NCI-H187 (cell line): ENCODE data around the gene LRRC45.
"Not testable (repeated sequence)": the region's sequence is repeated elsewhere in the genome, so short reads cannot be mapped to it uniquely, and the experiment has no call there.

Source experiments
- DNase-seq, 2 experiments: peaks; one replicate each; lab custom pipeline; 2025; lab: John Stamatoyannopoulos, UW

LRRC45 gene

DNA sequence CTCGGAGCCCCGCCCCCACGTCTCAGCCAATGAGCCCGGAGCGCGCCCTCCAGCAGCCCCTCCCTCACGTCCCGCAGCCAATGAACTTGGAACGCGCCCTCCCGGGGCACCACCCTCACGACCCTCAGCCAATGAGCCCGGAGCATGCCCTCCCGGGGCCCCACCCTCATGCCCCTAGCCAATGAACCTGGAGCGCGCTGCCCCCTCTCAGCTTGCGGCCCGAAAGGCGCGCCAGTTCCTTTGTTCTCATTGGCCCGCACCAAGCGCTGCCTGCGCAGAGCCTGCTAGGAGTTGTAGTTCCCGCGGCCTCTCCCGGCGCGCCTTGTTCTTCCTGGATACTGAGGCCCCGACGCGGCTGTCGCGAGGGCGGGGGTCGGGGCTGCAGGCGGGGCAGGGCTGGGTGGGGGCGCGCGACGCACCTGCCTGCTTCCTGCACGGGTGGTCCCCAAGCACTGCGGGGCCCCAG is at the start of gene LRRC45:
LRRC45 (plus strand) TSS at position 325 of the 466 bp plus-strand sequence. CDS start 339 bp downstream, outside the sequence.
- DNase-seq: peak; percentile 98 to 99

- DNase-seq: no peak
These were observed 49.7 kb upstream of the LRRC45 start for GRCh38 chr17:81973432-81973831.

GRCh38 chr17:81976332-81977210 is 46.5 kb upstream of the LRRC45 start:
- DNase-seq: peak; percentile 20 to 48

DNA sequence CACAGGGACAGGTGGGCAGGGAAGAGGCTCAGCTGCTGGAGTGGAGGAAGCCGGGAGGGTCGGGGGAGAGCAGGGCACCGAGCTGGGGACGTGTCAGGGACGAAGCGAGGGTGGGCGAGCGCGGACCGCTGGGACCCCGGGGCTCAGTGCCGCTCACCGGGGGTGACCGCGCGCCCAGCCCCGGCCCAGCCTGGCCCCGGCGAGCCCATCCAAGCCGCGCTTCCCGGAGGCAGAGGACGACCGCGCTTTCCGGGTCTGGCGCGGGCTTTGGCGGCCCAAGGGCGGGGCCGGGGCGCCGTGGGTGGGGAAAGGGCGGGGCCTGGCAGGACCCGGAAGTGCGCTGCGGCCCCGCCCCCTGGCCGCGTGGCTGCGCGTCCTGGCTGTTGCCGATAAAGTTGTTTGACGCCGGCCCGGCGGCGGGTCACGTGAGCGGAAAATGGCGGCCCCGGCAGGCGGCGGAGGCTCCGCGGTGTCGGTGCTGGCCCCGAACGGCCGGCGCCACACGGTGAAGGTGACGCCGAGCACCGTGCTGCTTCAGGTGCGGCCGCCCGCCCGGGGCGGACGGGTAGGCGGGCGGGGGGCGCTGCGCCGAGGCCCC is 45.8 kb upstream of the LRRC45 start, which contains the start of gene ASPSCR1:
ASPSCR1 (plus strand) TSS at position 419 of the 598 bp plus-strand sequence; CDS start at position 437, 18 bp downstream.
- peak; percentile 80 to 81 for DNase-seq

DNA sequence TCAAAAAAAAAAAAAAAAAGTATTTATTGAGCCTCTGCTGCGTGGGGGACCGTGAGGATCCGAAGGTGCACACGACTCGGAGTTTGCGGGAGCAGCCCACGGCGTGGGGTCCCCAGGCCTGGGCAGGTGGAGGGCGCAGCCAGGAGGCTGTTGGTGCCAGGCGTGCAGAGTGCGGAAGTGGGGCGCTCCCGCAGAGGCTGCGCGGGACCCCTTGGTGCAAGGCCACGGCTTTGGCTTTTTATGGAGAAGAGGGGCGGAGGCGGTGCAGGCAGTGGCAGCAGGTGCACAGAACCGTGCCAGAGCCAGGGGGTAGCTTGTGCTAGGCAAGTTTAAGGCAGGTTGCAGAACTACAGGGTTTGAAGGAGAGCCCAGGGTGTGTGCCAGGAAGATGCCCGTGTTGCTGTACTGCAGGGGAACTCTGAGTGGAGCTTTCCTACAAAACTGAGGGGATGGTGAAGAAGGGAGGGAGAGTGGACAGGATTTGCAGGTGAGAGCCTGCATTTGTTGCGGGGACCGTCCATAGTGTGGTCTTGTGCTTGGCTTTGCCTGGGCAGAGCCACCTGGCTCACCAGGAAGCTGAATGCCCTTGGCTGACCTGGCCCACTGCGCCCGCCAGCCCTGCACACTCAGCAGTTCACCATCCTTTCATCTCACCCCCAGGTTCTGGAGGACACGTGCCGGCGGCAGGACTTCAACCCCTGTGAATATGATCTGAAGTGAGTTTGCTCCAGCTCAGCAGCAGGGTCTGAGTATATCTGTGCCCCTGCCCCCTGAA is 44.4 kb upstream of the LRRC45 start:
- no peak for DNase-seq

DNA sequence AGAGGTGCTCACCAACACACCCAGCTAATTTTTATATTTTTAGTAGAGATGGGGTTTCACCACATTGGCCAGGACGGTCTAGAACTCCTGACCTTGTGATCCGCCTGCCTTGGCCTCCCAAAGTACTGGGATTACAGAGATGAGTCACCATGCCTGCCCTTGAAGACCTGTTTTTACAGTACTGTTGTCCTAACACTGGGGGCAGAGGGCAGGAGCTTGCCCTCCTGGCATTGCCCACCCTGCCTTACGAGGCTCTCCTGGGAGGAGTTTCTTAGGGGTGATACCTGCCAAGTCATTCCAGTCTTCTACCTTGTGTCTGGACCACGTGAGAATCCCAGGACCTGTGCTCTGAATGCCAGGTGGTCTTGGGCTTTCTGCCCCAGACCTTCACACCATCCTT is 43.0 kb upstream of the LRRC45 start:
- no peak for DNase-seq

DNA sequence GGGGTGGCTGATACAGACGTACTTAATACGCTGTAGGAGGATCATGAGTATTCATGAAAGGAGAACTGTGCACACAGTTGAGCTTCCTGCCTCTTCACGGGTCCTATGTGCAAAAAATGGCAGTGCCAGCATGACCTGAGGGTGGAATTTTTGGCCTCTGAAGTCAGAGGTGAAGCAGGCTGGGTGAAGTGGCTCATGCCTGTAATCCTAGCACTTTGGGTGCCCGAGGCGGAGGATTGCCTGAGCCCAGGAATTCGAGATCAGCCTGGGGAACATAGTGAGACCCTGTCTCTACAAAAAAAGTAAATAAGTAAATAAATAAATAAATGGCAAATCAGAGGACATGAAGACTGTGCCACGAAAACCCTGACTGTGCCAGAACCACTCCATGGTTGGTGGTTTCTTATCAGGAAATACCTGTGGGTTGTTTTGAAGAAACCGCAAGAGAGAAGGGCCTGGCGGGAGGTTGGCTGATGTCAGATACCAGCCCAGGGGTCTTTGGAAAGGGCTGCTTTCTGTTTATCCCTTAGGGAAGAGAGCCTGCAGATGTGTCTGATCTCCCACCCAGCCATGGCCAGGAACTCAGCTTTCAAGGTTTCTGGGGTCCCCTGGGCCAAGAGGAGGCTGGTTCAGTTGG is 42.3 kb upstream of the LRRC45 start:
- DNase-seq: no peak

GRCh38 chr17:81981511-81981910 is 41.6 kb upstream of the LRRC45 start:
- not testable (repeated sequence) for DNase-seq

GRCh38 chr17:81983011-81983638 is 40.0 kb upstream of the LRRC45 start:
- no peak for DNase-seq

- DNase-seq: no peak
These were observed 39.3 kb upstream of the LRRC45 start for GRCh38 chr17:81983639-81984373.

GRCh38 chr17:81984773-81985410 is 38.2 kb upstream of the LRRC45 start:
- no peak for DNase-seq

DNA sequence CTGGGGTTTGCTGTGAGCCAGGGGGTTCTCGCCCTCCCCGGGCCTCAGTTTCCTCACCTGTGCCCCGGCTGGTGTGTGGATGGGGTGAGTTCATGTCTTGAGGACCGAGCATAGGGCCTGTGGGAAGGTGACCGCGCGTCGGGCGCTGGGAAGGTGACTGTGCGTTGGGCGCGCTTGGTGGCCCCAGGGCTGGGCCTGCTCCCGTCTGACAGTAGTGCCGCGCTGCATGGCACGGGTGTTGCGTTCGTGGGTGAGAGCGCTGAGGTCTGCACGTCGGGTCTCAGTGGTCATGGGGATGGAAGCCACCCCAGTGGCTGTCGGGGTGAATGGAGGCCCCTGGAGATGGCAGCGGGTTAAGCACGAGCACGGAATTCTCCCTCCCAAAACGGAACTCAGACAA is 36.5 kb upstream of the LRRC45 start:
- DNase-seq: no peak

GRCh38 chr17:81987161-81987770 is 35.8 kb upstream of the LRRC45 start:
- no peak for DNase-seq

DNA sequence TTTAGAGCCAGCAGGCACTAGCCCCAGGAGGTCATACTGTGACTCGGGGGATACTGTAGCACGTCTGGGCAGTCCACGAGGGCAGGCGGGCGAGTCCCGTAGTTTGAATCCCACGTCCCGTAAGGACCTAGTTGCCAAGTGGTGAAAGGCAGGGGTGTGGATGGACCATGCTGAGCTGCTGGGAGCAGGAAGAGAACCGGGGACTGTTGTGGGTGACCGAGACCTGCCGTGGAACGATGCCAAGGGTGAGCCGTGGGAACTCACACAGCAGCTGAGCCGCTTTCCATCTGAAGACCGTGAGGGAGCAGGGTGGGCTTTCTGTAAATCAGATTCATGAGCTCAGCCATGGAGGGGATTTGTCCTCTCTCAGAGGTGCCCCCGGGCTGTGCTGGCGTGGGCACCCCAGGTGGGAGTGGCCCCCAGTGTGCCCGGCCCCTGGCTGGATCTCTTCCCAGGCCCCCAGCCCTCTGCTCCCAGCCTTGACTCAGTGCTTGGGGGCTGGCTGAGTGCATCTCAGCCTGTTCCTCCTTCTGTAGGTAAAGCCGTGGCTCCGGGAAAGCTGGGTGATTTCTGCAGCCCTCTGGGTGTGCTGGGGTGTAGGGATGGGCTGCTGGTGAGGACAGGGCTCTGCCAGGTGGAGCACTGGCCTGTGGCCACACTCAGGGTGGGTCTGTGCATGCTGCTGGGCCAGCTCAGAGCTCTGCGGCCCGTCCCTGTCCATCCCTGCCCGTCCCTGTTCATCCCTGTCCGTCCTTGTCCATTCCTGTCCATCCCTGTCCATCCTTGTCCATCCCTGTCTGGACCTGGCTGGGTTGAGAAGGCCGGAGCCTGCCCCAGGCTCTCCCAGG is 32.0 kb upstream of the LRRC45 start:
- DNase-seq: no peak

DNA sequence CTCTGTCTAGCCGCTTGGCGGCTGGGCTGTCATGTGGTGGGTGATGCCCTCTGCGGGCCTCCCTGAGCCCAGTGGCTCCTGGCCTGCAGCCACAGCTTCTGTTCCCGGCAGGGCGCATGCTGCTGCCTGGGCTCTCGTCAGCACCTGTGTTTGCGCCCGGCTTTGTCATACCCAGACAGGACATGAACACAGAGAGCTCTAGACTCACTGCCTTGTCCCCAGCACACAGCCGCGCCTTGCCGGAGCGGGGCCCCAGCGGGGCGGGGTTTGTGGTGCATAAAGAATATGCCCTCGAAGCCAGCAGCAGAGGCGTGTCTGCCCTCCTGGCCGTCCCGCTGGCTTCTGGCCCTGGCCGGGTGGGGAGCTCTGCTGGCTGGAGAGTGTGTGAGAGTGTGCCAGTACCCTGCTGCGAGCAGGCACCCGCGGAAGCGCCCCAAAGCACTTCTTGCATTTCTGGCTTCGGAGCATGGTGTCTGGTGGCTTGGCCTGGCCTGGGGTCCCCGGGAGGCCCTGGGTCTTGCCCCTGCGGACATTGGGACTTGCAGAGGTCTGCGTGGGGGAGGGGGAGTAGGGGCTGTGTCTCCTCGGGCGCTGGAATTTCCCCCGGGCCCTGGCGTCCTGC is 31.3 kb upstream of the LRRC45 start:
- peak; percentile 21 to 30 for DNase-seq

GRCh38 chr17:81992306-81993102 is 30.6 kb upstream of the LRRC45 start:
- DNase-seq: no peak
